NCI-H2196 treated with DMSO at 0.1 percent for 48 hours (cell line): ENCODE data around the gene MEP1A.
A peak's percentile ranks its signal among the peaks of the same experiment; 100 is the strongest.
"Not testable (repeated sequence)": the region's sequence is repeated elsewhere in the genome, so short reads cannot be mapped to it uniquely, and the experiment has no call there.

ENCODE experiments used
- DNase-seq: peaks from one replicate; lab custom pipeline; 2025; ENCODE audit not compliant: unreplicated experiment; lab: John Stamatoyannopoulos, UW

Gene MEP1A

GRCh38 chr6:46832816-46833215, 39.6 kb downstream of the MEP1A start:
- no peak for DNase-seq

GRCh38 chr6:46834257-46834916, 41.2 kb downstream of the MEP1A start:
- DNase-seq = not testable (repeated sequence)

GRCh38 chr6:46834991-46835390, 41.8 kb downstream of the MEP1A start:
- not testable (repeated sequence) for DNase-seq

GRCh38 chr6:46838033-46838432, 44.8 kb downstream of the MEP1A start:
- DNase-seq = no peak

GRCh38 chr6:46842252-46842846, 49.2 kb downstream of the MEP1A start:
- DNase-seq = not testable (repeated sequence)

- DNase-seq = no peak
Observed at GRCh38 chr6:46845126-46845525, 51.9 kb downstream of the MEP1A start.

- DNase-seq = peak; percentile 66
Observed at GRCh38 chr6:46848684-46849360, 55.6 kb downstream of the MEP1A start.

- no peak for DNase-seq
Observed at GRCh38 chr6:46849361-46849690, 56.1 kb downstream of the MEP1A start.

GRCh38 chr6:46850792-46851191, 57.6 kb downstream of the MEP1A start:
- DNase-seq = no peak

GRCh38 chr6:46851576-46851975, 58.4 kb downstream of the MEP1A start:
- not testable (repeated sequence) for DNase-seq

GRCh38 chr6:46855966-46856365, 62.8 kb downstream of the MEP1A start:
- not testable (repeated sequence) for DNase-seq

GRCh38 chr6:46862381-46862780, 69.2 kb downstream of the MEP1A start:
- no peak for DNase-seq

- DNase-seq = no peak
Observed at GRCh38 chr6:46863791-46864190, 70.6 kb downstream of the MEP1A start.

GRCh38 chr6:46865221-46865620, 72.0 kb downstream of the MEP1A start:
- DNase-seq = no peak

- no peak for DNase-seq
Observed at GRCh38 chr6:46867411-46867810, 74.2 kb downstream of the MEP1A start.

- DNase-seq = peak; percentile 92
Observed at GRCh38 chr6:46876126-46876525, 82.9 kb downstream of the MEP1A start.

GRCh38 chr6:46879003-46879402, 85.8 kb downstream of the MEP1A start:
- no peak for DNase-seq

- DNase-seq = no peak
Observed at GRCh38 chr6:46882645-46883044, 89.5 kb downstream of the MEP1A start.

GRCh38 chr6:46888031-46888430, 94.8 kb downstream of the MEP1A start:
- DNase-seq = no peak

- no peak for DNase-seq
Observed at GRCh38 chr6:46888578-46888977, 95.4 kb downstream of the MEP1A start.
